Activated T-helper 1 cell treated with anti-CD3 and anti-CD28 coated beads, Interleukin-2, amount 50 U/mL, for 16 hours (primary cell): ENCODE measurements around the gene PAFAH1B1.

Experiments used
- DNase-seq, 2 donors: peaks; one replicate each; pipeline ENCODE4 v3.0.0-alpha.2; 2020; ENCODE audit warnings: low read depth in 1 of 2, low spot score in 1 of 2

Gene PAFAH1B1

DNA sequence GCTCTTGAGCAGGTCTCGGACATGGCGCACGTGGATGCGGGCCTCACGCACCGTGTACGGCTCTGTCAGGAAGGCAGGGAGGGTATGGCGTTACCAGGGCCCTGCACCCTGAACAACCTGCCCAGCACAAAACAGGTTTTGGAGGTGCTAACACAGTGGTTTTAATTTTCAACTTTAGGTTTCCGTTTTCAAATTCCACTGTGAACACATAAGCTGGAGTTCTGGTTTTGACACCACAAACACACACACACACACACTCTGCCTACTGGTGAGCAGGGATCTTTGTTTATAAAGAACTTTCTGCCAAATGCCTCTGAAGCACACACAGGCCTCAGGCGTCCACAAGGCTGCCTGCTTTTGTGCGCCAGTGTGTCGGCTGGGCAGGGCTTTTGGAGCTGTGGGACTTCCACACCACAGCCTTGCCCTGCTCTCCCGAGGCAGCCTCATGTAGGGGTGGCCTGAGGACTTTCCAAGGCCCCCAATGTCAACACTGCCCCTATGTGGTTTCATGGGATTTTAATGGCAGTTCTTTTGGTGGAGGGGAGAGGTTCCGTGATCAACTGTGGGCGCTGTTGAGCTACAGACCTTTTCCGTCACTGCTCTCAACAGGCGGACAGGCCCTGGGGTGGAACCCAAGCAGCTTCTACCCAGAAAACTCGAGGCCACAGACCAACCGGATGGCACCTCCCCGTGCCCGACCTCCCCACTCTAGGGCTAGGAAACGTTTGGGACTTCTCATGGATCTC, 108.7 kb downstream of the PAFAH1B1 start:
- no peak for DNase-seq

DNA sequence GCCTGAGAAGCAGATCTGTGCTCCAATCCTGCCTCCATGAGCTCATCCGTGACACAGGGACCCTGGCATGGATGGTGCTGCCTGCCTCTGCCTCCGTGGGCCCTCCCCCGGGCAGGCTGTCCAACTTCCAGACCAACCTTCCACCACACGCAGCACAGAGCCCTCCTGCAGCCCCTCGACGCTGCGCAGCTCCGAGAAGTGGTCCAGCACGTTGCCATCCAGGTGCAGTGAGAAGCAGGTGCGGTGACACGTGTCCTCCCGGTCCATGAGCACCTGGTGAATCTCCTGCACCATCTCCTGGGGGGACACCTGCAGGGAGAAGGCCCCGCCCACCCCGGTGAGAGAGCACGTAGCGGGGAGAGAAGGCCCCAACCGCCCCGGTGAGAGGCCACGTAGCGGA, 109.7 kb downstream of the PAFAH1B1 start:
- DNase-seq, result no peak

DNA sequence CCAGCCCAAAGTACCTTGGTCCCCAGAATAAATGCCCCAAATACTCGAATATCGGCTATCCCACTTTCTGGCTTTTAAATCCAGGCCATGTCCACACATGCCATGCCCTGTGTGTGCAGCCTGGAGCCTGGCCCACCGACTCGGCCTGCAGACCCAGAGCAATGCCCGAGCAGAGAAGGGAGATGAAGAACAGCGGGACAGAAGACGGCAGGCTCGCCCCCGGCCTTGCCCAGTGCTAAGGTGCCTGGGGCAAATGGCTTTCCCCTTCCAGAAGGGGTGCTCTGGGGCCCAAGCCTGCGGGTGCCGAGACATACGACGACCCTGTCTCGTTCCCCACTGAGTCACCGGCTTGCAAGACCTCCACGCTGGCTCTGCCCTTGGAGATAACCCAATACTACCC, 110.2 kb downstream of the PAFAH1B1 start:
- DNase-seq, result no peak

DNA sequence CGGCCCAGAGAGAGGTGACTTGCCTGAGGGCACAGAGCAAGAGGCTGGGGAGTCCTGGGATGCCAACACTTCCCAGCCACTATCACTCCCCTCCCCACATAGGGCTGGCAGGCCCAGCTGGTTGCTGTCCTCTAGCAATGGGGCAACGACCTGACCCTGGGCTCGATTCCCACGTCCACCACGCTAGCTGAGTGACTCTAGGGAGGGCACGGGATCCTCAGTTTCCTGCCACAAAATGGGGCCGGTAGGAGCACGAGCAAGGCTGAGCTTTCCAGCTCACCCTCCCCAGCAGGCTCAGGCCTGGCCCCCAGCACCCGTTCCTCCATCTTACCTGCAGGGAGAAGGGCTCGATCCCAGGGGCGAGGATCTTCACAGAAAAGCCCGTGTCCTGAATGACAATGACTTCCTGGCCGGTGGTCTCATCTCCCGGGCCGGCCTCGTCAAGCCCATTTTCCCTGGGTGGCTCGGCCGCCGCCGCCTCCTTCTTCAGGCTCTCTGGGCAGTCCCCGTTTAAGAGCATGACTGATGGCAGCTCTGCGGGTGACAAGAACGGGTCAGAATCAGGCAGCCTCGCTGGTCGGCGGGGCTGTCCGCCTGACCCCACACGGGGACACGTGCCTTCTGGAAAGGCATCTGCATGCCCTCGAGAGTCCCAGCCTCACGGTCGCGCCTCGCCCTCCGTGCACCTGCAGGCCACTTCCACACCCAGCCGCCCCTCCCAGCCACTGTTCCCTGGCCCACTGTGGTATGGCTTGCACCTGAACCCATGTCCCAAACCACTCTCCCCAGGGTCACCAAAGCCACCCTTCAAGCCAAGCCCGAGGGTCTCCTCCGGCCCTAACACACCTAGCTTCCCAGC, 110.8 kb downstream of the PAFAH1B1 start:
- DNase-seq, result no peak

DNA sequence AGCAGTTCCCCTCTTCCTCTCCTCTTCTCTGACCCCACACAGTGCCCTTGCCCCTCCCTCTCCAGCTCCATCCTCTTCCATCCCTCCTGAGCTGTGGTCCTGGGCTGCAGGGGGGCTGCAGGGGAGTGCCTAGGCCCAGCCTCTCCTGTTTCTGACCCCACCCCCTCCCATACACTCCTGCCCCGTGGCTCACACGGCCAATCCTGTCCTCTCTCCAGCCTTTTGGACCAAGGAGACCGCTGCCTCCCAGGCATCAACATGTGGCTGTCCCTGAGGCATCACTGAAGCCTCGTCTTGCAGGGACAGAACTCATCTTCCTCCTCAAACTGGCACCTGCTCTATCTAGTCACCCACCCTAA, 111.4 kb downstream of the PAFAH1B1 start:
- no peak for DNase-seq

DNA sequence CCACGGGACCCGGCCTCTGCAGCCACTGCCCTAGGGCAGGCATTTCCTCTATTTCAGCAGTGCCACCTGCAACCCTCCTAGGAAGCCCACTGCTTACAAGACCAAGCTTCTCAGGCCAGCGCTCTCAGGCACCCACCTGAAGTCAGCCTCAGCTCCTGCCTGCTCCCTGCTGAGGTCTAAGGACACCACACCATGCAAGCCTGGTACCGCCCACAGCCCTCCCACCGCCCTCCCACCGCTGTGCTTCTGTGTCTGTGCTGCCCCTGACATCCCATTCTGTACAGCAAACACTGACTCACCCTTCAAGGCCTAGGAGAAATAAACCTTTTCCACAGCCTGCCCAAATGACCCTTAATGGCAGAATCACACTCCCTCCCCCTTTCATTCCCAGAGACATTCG, 111.8 kb downstream of the PAFAH1B1 start:
- no peak for DNase-seq

DNA sequence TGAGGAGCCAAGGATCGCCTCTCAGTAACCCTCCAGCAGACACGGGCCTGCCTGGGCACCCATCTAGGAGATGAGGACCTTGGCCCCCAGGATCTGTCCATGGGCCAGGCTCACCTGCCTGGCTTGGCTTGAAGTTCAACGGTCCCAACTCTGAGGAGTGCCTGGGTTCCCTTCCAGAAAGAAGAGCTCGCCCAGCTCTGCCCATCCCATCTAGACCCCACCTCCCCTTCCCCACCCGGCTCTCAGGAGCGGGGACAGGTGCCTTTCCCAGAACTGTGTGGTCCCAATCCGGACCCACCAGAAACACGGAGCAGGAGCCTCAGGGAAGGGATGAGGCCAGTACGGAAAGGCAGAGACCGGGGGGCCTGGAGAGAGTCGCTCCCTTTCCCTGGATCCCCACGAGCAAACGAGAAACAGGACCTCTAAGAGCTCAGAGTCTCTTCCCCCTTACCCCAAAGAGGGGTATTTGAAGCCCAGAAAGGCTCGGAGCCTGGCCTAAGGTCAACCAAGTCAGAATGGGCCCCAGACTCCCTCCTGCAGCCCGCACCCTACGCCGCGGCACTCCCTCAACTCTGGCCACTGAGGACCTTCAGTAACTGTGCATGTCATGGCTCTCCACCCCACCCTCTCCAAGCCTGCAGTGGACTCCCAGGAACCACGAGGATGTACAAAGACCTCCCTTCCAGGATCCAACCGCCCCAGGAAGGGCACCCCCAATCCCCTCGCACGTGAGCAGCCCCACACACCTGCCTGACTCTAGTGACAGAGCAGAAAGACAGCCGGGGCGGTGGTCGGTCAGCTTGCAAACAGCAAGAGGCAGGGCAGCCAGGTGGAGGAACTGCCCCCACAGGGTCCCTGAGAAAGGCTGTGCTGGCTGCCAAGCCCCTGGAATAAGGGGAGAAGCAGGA, 112.7 kb downstream of the PAFAH1B1 start:
- DNase-seq, result no peak

DNA sequence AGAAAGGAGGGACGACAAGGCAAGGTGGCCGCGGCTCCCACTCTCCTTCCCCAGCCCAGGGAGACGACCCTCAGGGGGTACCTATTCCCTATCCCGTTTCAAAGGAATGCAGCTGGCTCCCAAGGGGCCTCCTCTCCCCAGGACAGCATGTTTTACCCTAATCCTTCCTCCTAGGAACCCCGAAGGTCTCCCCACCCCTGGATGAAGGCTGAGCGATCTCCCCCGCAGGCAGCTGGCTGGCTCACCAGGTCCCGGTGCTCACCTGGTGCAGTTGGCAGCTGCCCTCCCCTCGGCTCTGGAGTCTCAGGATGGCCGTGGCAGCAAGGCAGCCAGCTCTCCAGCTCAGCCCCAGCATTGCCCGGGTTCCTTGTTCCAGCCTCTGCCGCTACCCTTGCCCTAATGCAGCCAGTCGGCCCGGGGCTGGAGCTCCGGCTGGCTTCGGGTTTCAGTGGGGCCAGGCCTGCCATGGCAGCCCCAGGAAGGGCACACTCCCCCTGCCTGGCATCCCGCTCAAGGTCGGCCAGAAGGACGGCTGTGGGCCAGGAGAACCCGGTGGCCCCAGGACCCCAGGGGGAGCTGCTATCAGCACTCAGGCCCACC, 113.6 kb downstream of the PAFAH1B1 start:
- DNase-seq, result no peak

DNA sequence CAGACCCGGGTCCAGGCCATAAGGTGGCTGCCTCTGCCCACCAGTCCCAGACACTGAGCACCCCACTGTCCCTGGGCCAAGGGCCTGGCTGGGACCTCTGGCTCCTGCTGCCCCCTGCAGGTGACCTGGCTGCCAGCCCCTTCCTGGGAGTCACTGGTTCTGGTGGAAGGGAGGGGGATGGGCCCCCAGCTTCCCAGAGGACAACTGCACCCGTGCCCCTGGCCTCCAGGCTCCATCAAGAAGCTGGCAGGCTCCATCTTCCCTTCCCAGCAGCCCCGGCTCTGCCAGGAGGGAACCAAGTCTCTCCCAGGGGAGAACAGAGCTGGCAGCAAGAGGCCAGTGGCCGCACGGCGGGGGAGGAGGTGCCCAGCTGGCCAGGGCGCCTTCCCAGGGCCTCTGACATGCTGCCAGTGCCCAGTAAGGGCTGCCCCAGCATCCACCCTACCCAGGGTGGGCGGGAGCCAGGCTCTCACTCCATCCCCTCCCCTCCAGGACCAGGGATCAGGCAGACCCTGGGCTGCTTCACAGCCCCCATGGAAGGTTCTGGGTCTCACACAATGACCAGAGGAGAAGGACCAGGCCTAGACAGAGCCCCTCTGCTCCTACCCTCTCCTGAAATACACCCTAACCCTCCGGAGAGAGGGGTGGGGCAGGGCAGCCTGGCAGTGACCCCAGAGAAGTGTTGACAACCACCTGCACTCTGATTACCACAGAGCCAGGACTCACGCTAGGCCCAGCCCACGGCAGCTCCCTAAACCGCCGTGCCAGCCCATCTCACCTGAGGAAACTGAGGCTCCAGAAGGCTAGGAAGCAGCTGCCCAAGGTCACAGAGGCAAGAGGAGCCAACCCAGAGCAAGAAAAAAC, 114.5 kb downstream of the PAFAH1B1 start:
- no peak for DNase-seq

DNA sequence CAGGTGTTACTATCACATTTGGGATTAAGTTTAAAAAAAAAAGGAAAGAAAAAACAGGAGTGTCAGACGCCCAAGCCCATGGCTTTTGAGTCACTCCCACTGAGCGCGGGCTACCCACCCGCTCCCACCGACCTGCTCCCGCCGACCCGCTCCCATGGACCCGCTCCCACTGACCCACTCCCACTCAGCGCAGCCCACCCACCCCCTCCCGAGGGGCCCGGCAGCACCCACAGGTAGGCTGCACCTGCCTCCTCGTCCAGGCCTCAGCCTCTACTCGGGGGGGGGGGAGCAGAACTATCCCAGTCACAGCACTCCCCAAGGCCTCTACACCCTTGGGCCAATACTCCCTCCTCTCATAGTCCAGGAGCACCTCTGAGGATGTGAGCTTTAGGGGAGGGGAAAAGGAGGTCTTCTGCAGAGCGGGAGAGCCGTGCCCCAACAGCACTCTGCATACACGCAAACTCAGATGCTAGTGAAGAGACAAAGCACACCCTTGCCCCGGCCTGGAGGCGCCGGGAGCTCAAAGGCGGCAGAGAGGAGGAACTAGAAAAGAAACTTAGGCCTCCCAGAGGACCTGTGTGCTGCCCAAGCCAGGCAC, 115.2 kb downstream of the PAFAH1B1 start:
- no peak for DNase-seq

DNA sequence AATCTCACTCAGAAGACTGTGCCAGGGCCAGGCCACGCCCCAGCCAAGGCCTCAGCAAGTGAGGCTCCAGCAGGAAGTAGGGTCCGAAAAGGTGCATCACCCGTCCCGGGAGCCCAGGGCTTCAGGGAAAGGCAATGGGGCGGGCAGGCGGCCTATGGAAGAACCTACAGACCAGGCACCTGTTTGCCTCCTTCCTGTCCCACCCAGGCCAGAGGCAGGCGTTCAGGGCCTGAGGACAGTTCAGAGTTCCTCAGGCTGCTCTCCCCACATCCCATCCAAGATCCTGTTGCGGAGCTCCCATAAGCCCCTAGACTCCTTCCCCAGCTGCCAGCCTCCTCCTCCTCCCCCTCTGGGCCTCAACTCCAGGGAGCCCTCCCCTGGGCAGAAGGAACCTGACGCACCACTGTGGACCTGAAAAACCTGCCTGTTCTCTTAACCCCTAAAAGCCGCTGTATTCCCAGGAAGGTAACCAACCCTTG, 115.8 kb downstream of the PAFAH1B1 start:
- DNase-seq, result no peak

DNA sequence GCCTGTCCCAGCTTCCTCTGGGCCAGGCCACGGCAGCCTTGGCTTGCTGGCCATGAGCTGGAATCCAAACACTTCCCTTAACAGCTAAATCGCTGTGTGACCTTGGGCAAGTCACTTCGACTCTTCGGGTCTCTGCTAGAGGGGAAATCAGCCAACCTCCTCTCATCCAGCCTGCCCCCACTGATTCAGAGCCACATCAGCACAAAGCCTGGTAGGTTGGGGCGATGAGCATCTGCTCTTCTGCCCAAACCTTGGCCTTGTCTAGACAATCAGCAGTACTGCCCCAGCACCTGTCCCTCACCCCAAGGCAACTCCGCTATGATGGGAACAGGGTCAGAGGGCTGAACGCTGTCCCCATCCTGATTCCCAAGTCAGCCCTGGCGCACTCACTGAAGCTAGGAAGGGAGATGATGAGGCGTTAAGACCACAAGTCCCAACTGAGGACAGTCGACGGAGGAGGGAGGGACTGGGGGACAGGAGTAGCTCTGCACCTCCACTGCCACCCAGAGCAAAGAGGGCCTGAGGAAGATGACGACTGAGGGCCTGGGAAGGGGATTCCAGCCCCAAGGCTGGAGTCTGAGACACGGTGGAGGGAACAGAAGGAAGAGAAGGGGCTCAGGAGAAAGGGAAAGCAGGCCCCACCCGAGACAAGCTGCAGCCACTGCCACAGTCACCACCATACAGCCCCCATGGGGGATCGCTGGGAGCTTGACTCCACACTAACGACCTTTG, 116.8 kb downstream of the PAFAH1B1 start:
- DNase-seq, result no peak

DNA sequence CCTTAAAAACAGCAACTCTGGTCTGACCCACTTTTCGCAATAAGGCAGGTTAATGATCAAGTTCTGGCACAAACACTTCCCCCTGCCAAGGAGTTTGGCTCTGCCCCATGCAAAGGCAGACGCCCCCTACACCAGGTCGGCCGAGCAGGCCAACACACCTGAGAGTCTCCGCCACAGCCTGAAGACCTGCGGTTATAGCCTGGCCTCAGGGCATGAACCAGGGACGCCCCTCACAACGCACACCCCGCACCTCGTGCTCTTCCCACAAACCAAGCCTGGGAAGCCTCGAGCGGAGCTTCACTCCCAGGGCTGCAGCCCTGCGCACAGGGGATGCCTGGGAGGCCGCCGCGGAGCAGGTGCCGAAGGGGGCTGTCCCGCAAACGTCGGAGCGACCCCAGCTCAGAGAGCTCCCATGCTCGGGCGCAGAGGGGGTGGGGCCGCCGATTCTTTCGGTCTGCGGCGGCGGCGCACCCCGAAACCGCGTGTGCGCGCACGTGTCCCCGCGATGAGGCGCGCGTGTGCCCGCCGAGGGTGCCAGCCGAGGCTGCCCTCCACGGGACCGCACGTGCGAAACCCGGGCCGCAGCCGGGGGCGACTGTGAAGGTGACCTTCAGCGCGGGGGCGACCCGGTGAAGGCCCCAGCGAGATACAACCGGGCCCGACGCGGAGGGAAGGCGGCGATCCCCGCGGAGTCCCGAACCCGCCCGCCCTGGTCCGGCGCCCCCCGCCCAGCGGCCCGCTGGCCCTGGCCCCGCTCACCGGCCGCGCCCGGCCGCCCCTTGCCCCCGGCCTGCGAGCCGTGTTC, 117.6 kb downstream of the PAFAH1B1 start:
- DNase-seq, result no peak

DNA sequence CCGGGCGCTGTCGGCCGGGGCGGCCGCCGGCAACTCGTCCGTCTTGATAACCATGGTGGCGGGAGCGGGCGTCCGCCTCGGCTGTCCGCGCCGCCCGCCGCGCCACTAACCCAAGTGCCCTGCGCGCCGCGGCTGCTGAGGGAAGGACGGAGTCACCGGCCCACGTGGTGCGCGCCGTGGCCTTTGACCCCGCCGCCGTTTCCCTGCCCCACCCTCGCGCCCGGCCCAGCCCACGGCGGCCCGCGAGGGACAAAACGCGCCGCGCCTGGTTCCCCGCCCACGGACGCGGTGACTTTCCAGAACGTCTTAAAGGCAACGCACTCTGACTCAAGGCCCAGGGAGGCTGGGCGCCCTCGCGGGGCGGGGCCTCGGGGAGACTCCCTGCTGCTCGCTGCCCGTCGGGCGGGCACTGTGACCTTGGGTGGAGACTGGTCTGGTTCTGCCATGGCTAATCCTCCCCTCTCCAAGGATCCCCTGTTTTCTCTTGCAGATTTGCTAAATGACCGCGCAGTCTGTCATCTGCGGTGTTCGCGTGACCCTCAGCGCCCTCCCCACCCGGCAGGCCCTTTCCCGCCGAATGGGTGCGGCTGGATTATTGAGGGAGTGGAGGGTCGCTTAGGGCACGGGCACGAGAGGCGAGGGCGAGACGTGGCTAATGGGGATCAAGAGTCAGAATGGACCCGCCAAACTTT, 118.3 kb downstream of the PAFAH1B1 start, which contains the start of gene CLUH:
TSS of gene CLUH (minus strand) at position 157 of the 692 bp plus-strand sequence. CDS start at position 54, 103 bp downstream.
- DNase-seq, result peak; percentile 94 to 96

DNA sequence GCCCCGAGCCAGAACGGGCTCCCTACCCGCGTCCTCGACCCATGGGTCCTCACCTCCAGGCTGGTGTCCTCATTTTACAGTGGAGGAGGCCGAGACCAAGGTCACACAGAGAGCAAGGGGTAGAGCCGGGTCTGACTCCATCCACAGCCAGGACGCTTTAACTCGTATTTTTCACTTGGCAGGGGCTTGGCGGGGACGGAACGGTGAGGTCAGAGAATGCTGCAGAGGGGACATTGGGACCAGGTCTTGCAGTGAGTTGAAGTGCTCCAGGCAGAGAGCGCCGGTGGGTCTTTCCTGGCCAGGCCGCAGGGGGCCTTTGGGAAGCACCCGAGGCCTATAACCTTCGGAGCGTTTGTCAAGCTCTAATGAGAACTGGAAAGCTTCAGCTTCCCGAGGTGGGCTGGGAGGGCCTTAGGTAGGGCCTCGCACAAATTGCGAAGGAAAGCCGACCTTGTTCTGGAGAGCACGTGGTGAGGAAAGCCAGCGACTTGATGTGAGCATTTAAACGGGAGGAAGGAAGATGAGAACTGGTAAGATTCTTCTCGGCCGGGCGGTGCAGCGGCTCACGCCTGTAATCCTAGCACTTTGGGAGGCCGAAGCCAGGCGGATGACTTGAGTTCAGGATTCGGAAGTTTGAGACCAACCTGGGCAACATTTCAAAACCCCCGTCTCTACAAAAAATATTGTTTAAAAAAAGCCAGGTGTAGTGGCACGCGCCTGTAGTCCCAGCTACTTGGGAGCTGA, 119.0 kb downstream of the PAFAH1B1 start:
- no peak for DNase-seq

DNA sequence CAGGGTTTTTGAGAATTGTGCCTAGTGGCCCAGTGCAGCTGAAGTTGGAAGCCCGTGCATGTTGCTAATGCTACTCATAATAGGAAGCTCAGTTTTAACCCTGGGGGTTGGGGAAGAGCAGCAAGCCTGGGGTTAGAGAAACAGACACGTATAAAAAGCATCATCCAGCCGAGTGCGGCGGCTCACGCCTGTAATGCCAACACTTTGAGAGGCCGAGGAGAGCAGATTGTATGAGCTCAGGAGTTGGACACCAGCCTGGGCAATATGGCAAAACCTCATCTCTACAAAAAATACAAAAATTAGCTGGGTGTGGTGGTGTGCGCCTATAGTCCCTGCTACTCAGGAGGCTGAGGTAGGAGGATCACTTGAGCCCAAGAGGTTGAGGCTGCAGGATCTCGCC, 120.4 kb downstream of the PAFAH1B1 start:
- no peak for DNase-seq

DNA sequence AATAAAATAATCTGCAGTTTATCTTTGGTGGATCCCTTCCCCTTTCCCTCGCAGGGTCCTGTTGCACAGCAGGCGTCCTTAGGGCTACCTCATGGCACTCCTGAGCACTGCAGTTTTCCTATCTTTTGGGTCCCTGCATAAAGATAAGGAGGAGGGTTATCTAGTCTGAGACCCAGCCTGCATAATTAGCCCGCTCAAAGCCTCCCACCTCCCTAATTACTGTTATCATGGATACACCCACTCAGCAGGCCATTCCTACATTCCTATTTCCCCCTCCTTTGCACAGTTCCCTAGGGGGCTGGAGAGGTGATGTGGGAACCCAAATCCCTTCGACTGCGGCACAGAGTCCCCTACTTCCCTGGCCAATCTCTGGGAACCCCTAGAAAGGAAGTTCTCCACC, 123.2 kb downstream of the PAFAH1B1 start:
- no peak for DNase-seq
